Activated T-helper 9 cell treated with anti-CD3 and anti-CD28 coated beads, Interleukin-2, amount 50 U/mL, for 16 hours (primary cell): ENCODE measurements around the gene NFE2L3.

Experiments used
- DNase-seq: peaks from one replicate; pipeline ENCODE4 v3.0.0-alpha.2; 2020; ENCODE audit warnings: low read depth

Gene NFE2L3

GRCh38 chr7:26199301-26200037 is 47.5 kb downstream of the NFE2L3 start:
- peak; percentile 57 for DNase-seq

- DNase-seq, result peak; percentile 69
Measured at GRCh38 chr7:26200038-26200443, 48.0 kb downstream of the NFE2L3 start.

DNA sequence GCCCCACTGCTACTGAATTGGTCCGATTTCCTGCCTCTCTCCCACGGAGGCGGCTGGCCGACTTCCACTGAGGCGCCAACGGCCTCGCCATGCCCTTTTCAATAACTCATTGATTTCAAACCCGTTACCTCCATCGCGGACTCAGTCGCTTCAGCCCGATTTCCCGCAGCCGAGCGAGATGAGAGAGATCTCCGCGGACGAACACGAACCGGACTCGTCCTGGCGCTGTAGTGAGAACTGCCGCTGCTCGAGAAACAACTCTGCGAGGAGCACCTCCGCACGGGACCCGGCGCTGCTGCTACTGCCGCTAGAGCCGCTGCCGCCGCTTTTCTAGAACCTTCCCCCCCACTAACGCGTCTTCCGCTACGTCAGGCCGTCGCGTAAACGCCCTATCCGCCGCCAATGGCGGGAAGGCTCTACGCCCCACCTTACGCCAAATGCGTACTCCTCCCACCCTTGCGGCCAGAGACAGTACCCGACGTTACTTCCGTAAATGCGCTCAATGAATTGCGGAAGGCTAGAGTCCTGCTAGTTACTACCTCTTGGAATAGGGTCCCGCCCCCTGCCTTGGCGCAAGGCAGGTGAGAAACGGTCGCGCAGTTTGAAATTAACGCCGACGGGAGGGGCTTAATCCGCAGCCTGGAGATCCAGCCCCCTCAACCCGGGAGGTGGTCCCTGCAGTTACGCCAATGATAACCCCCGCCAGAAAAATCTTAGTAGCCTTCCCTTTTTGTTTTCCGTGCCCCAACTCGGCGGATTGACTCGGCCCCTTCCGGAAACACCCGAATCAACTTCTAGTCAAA is 48.6 kb downstream of the NFE2L3 start, which contains the start of gene HNRNPA2B1:
HNRNPA2B1 (minus strand) TSS at position 303 of the 803 bp plus-strand sequence; CDS start at position 134, 169 bp downstream.
- DNase-seq, result peak; percentile 95

DNA sequence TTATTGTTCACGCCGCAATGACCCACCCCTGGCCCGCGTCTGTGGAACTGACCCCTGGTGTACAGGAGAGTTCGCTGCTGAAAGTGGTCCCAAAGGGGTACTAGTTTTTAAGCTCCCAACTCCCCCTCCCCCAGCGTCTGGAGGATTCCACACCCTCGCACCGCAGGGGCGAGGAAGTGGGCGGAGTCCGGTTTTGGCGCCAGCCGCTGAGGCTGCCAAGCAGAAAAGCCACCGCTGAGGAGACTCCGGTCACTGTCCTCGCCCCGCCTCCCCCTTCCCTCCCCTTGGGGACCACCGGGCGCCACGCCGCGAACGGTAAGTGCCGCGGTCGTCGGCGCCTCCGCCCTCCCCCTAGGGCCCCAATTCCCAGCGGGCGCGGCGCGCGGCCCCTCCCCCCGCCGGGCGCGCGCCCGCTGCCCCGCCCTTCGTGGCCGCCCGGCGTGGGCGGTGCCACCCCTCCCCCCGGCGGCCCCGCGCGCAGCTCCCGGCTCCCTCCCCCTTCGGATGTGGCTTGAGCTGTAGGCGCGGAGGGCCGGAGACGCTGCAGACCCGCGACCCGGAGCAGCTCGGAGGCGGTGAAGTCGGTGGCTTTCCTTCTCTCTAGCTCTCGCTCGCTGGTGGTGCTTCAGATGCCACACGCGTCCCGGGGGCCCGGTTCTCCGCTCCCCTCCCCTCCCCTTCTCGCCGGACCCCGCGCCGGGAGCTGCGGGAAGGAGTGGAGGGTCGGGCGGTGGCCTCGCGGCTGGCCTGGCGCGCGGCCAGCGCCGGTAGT is 49.4 kb downstream of the NFE2L3 start, which contains the start of gene CBX3:
CBX3 (plus strand) TSS at position 499 of the 772 bp plus-strand sequence. CDS start 1,254 bp downstream, outside the sequence.
- peak; percentile 77 for DNase-seq

GRCh38 chr7:26202019-26202990 is 50.3 kb downstream of the NFE2L3 start:
- DNase-seq, result peak; percentile 57

DNA sequence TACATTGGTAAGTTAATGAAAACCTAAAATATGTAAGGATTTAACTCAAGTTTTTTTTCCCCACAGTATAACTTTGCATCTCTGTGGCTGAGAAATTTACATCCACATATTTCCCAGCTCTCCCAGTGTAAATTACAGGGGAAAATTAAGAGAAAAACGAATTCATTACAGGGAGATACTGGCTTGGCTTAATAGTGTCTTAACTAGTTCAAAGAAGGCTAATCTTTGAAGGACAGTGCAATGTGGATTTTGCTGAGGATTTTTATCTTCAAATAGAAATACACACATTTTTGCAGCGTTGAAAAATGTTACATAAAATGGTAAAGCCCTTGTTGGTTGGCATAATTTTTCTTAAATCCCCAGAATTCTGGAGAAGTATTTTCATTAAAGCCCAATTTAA is 51.0 kb downstream of the NFE2L3 start:
- DNase-seq, result no peak

GRCh38 chr7:26208040-26208439 is 56.0 kb downstream of the NFE2L3 start:
- no peak for DNase-seq

GRCh38 chr7:26212921-26213718 is 61.1 kb downstream of the NFE2L3 start:
- DNase-seq, result no peak

DNA sequence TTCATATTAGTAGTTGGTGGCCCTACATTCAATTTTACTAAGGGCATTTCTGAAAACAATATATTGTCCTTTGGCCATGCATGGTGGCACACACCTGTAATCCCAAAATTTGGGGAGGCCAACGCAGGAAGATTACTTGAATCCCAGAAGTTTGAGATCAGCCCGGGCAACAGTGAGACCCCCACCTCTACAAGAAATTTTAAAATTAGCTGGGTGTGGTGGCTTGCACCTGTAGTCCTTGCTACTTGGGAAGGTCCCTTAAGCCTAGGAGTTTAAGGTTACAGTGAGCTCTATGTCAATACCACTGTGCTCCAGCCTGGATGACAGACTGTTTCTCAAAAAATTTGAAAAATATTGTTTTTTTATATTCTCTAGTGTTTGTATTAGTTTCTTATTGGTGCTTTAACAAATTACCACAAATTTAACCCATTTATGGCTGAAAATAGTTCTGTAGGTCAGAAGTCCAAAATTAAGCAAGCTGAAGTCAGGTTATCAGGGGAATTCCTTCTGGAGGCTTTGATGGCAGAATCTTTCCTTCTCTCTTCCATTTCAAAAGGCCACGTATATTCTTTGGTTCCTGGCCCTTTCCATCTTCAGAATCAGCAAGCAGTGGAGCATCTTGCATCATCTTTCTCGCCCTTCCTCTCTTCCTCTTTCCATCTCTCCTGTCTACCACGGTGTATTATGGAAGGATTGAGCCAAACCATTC is 62.0 kb downstream of the NFE2L3 start:
- DNase-seq, result no peak

- DNase-seq, result no peak
Measured at GRCh38 chr7:26216049-26216448, 64.1 kb downstream of the NFE2L3 start.

DNA sequence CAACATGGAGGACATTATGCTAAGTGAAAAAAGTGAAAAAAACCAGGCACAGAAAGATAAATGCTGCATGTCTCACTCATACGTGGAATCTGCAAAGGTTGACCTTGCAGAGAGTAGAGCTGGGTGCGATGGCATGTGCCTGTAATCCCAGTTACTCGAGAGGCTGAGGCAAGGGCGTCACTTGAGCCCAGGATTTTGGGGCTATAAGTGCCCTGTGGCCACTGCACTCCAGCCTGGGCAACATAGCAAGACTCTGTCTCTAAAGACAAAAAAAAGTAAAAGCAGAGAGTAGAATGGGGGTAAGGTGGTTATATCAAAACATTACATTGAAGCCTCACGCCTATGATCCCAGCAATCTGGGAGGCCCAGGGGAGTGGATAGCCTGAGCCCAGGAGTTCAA is 72.4 kb downstream of the NFE2L3 start:
- no peak for DNase-seq

DNA sequence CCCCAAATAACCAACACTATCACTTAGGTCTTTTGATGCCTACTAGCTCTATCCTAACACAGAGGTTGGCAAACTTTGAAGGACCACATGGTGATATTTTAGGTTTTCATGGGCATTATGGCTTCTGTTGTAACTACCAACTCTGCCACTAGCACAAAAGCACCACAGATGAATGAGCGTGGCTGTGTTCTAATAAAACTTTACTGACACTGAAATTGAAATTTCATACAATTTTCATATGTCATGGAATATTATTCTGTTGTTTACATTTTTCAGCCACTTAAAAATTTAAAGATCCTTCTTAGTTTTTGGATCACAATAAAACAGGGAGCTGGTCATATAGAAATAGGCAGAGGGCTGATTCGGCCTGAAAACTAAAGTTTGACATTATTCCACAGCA is 76.0 kb downstream of the NFE2L3 start:
- no peak for DNase-seq

- no peak for DNase-seq
Measured at GRCh38 chr7:26233902-26234511, 82.0 kb downstream of the NFE2L3 start.
